ENCODE results near the gene HOXD4.

HOXD4 gene

GRCh38 chr2:176158855-176159662 is 7.7 kb downstream of the HOXD4 start:
- DNase-seq, result no peak

GRCh38 chr2:176159663-176160250 is 8.4 kb downstream of the HOXD4 start:
- DNase-seq, result no peak

- no peak for DNase-seq
Measured at GRCh38 chr2:176160251-176160985, 9.1 kb downstream of the HOXD4 start.

GRCh38 chr2:176160986-176161824 is 9.9 kb downstream of the HOXD4 start:
- no peak for DNase-seq

DNA sequence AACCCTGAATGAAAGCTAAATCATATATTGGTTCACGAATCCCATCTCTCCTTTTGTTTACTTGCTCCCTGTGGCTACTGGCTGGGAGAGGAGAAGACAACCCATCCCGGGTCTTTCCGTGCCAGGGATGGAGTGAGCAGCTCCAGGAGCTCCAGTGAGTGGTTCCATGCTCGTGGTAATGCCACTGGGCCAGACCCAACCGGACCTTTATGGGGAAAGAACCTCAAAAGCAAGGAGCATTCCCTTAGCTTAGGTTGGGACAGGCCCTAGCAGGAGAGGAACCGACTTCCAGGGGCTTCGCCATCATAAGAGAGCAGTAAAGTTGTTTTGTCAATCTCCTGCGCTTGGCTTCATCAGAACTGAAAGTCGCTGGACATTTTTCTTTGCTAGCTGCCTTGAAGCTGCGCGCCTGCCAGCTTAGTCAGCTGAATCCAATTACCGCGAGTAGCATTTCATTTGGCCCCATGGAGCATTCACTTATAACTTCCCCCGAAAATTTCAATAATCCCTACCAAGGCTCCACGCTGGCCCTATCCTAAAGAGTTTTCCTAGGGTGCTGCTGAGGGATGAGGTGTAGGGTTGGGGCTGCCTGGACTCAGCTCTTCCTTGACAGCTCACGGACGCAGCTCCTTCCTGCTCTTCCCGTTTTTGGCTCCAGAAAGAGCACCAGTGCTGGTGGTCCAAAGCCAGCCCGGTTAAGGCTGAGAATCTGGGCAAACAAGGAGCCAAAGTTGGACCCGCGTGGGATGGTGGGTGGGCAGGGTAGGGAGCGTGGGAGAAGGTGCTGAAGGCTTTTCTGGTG is 10.7 kb downstream of the HOXD4 start:
- DNase-seq, result no peak

- DNase-seq, result no peak
Measured at GRCh38 chr2:176162911-176163671, 11.7 kb downstream of the HOXD4 start.

DNA sequence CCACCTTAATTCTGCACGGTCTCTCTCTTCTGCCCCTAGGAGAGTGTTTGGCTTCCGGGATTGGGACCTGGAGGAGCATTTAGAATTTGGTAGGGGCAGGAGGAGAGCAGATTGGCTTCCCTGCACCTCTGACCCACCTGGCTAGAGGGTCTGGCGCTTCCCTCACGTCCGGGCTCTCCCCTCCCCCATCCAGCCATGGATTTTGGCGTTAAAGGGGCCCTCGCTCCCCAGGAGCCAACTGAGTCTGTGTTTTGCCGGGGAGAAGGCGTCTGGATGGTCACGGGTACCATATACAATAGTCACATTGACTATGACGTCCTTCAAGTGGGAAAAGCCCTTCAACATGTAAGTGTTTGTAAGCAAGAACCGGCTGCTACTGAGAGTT is 12.3 kb downstream of the HOXD4 start:
- DNase-seq, result no peak

GRCh38 chr2:176164201-176164600 is 12.9 kb downstream of the HOXD4 start:
- DNase-seq, result no peak

- no peak for DNase-seq
Measured at GRCh38 chr2:176164611-176165369, 13.4 kb downstream of the HOXD4 start.

DNA sequence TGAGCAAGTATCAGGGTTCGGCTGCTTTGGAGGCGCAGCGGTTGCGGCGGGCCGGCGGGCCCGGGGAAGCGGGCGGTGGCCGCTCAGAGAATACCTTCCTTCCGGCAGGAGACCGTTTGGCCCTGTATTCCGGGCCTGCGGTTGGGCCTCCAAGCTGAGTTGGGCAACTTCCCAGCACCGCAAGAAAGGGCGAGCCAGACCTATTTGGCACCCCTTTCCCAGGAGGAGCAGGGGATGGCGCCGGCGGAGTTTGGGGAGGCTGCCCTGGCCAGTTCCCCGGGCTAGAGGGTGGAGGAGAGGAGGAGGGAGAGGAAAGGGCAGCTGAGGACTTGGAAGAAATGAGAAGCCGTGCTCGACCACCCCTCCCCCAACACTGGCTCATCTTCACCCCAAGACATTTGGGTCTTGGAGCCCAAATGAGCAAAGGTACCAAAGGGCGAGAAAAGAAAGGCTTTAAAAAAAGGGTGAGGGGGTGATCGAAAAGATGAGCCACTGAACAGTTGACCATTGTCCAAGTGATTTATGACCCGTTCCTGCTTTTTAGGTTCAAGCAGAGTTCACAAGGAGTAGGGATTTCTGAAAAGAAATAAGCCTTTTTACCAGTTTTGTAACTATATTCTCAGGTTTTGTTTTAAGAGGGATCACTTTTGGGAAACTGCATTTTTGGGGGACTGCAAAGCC is 14.2 kb downstream of the HOXD4 start:
- DNase-seq, result no peak

GRCh38 chr2:176166272-176166671 is 14.9 kb downstream of the HOXD4 start:
- DNase-seq, result no peak

- no peak for DNase-seq
Measured at GRCh38 chr2:176167398-176167797, 16.0 kb downstream of the HOXD4 start.

GRCh38 chr2:176169181-176169580 is 17.8 kb downstream of the HOXD4 start:
- no peak for DNase-seq

DNA sequence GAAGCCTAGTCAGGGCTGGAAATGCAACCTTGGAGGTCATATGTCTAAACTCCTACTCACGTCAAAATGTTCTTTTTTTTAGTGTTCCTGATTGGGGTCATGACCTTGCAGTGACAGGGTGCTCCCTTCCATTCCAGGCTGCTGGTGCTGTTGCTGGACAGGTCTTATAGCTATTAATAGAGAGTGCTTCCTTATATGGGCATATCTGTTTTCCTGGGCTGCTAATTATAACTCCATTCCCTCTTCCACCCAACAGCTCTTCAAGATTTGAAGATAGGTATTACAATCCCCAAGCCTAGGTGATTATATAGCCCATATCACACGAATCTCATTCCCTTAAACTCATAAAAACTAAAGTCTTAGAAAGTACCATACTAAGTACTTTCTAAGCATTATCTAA is 18.4 kb downstream of the HOXD4 start:
- DNase-seq, result no peak

- no peak for DNase-seq
Measured at GRCh38 chr2:176170602-176171305, 19.4 kb downstream of the HOXD4 start.

DNA sequence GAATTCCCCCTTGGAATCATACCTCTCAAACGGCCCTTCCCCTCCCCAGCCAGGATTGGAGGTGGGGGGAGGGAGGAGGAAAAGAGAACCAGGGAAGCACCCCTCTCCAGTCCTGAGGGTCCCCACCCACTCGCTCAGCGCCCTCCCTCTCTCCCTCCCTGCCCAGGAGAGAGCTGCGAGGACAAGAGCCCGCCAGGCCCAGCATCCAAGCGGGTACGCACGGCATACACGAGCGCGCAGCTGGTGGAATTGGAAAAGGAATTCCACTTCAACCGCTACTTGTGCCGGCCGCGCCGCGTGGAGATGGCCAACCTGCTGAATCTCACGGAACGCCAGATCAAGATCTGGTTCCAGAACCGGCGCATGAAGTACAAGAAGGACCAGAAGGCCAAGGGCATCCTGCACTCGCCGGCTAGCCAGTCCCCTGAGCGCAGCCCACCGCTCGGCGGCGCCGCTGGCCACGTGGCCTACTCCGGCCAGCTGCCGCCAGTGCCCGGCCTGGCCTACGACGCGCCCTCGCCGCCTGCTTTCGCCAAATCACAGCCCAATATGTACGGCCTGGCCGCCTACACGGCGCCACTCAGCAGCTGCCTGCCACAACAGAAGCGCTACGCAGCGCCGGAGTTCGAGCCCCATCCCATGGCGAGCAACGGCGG is 20.1 kb downstream of the HOXD4 start:
- DNase-seq, result no peak

- no peak for DNase-seq
Measured at GRCh38 chr2:176172007-176172894, 20.9 kb downstream of the HOXD4 start.

Measured in NCI-H187 treated with DMSO at 0.1 percent for 48 hours (cell line).